HepG2 (cell line): ENCODE results near the gene PHKB. TPM values are rescaled to one million over a fixed set of nuclear protein-coding genes. Genes with fewer than 3 reads are reported as not detected.
A peak's percentile ranks its signal among the peaks of the same experiment; 100 is the strongest.

Experiments used
- ARID2 ChIP-seq: sonication (generic); formaldehyde crosslinking; IDR thresholded peaks from 2 replicates; pipeline ENCODE4 v1.8.1; 2022; ENCODE audit warnings: mild to moderate bottlenecking, missing genetic modification reagents, borderline replicate concordance
- HNF4A ChIP-seq: sonication (generic); formaldehyde crosslinking; IDR thresholded peaks from 2 replicates; pipeline ENCODE4 v1.4.0; 2020; ENCODE audit warnings: missing genetic modification reagents
- MED1 ChIP-seq: sonication (generic); formaldehyde crosslinking; IDR thresholded peaks from 2 replicates; pipeline ENCODE4 v1.4.0; 2020; ENCODE audit warnings: missing genetic modification reagents
- MTA1 ChIP-seq: sonication (generic); formaldehyde crosslinking; IDR thresholded peaks from 2 replicates; pipeline ENCODE4 v1.4.0; 2020; ENCODE audit warnings: missing genetic modification reagents, mild to moderate bottlenecking, borderline replicate concordance
- PAXIP1 ChIP-seq: sonication (generic); formaldehyde crosslinking; conservative IDR thresholded peaks from 2 replicates; pipeline ENCODE4 v1.4.0; 2020; ENCODE audit warnings: mild to moderate bottlenecking, missing genetic modification reagents, moderate library complexity
- TAF1 ChIP-seq: sonication (generic); formaldehyde crosslinking; IDR thresholded peaks from 2 replicates; pipeline ENCODE4 v1.4.0; 2020; ENCODE audit warnings: missing genetic modification reagents
- ZNF672 ChIP-seq: sonication (generic); formaldehyde crosslinking; IDR thresholded peaks from 2 replicates; pipeline ENCODE4 v1.8.1; 2022; ENCODE audit warnings: missing genetic modification reagents
- polyA plus RNA-seq, 8 experiments: library from polyadenylated mRNA; depleted of rRNA in 3 of 8; stranded (reverse) in 7 of 8; unstranded in 1 of 8; fragments of >200 nt; fragmentation: Illumina TruSeq in 4 of 8; extraction: Trizol in 4 of 8; gene quantifications; 2 replicates each; pipeline versions ENCODE4 v1.2.1 to v1.2.3, GENCODE V29; 2011 to 2016; ENCODE audit warnings: low read depth in 4 of 8, missing spikeins in 1 of 8, mixed read lengths in 1 of 8; ENCODE audit not compliant: insufficient read depth in 1 of 8
- total RNA-seq, 5 experiments: library from RNA; depleted of rRNA; stranded (reverse); fragments of >200 nt; fragmentation: Illumina TruSeq; extraction: Trizol; gene quantifications; 2 replicates each; pipeline ENCODE4 v1.2.3, GENCODE V29; 2016; ENCODE audit warnings: low read depth in 1 of 5
- TF ChIP-seq, protein P1 (sequence below): sonication (generic); formaldehyde crosslinking; IDR thresholded peaks from one replicate; pipeline ENCODE4 v1.5.1; 2020; ENCODE audit warnings: mild to moderate bottlenecking, missing genetic modification reagents; ENCODE audit errors: not compliant biosample characterization
- TF ChIP-seq, protein P2 (sequence below): sonication (generic); formaldehyde crosslinking; IDR thresholded peaks from 2 replicates; pipeline ENCODE4 v1.4.0; 2020; ENCODE audit warnings: missing genetic modification reagents
- TF ChIP-seq, protein P3 (sequence below): sonication (generic); formaldehyde crosslinking; IDR thresholded peaks from 2 replicates; pipeline ENCODE4 v1.4.0; 2020; ENCODE audit warnings: missing genetic modification reagents

Gene PHKB
- total and polyA plus RNA-seq, 2 of the 13 experiments (the other 11 are each of a cell fraction or from before 2014, with no cell fraction given), result 66.0 to 80.8 TPM

GRCh38 chr16:47553853-47554564 lies 92.9 kb downstream of the PHKB start (continued):
- TF ChIP-seq, protein P1, sequence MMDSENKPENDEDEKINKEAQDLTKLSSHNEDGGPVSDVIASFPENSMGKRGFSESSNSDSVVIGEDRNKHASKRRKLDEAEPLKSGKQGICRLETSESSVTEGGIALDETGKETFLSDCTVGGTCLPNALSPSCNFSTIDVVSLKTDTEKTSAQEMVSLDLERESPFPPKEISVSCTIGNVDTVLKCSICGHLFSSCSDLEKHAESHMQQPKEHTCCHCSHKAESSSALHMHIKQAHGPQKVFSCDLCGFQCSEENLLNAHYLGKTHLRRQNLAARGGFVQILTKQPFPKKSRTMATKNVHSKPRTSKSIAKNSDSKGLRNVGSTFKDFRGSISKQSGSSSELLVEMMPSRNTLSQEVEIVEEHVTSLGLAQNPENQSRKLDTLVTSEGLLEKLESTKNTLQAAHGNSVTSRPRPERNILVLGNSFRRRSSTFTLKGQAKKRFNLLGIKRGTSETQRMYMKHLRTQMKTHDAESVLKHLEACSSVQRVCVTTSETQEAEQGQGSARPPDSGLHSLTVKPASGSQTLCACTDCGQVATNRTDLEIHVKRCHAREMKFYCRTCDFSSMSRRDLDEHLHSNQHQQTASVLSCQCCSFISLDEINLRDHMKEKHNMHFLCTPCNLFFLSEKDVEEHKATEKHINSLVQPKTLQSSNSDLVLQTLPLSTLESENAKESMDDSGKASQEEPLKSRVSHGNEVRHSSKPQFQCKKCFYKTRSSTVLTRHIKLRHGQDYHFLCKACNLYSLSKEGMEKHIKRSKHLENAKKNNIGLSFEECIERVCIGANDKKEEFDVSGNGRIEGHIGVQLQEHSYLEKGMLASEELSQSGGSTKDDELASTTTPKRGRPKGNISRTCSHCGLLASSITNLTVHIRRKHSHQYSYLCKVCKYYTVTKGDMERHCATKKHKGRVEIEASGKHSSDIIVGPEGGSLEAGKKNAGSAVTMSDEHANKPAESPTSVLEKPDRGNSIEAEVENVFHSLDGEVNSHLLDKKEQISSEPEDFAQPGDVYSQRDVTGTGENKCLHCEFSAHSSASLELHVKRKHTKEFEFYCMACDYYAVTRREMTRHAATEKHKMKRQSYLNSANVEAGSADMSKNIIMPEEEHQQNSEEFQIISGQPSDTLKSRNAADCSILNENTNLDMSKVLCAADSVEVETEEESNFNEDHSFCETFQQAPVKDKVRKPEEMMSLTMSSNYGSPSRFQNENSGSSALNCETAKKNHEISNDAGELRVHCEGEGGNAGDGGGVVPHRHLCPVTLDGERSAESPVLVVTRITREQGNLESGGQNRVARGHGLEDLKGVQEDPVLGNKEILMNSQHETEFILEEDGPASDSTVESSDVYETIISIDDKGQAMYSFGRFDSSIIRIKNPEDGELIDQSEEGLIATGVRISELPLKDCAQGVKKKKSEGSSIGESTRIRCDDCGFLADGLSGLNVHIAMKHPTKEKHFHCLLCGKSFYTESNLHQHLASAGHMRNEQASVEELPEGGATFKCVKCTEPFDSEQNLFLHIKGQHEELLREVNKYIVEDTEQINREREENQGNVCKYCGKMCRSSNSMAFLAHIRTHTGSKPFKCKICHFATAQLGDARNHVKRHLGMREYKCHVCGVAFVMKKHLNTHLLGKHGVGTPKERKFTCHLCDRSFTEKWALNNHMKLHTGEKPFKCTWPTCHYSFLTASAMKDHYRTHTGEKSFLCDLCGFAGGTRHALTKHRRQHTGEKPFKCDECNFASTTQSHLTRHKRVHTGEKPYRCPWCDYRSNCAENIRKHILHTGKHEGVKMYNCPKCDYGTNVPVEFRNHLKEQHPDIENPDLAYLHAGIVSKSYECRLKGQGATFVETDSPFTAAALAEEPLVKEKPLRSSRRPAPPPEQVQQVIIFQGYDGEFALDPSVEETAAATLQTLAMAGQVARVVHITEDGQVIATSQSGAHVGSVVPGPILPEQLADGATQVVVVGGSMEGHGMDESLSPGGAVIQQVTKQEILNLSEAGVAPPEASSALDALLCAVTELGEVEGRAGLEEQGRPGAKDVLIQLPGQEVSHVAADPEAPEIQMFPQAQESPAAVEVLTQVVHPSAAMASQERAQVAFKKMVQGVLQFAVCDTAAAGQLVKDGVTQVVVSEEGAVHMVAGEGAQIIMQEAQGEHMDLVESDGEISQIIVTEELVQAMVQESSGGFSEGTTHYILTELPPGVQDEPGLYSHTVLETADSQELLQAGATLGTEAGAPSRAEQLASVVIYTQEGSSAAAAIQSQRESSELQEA, result no peak
- TF ChIP-seq PAXIP1 (peak; percentile 81), TAF1 (CRISPR knock-in tag) (no peak), HNF4A (CRISPR knock-in tag) (peak; percentile 78), ZNF672 (no peak), MED1 (0 out of 2 replicates have a peak, but pooled peaks have one; percentile 68), ARID2 (CRISPR knock-in tag) (no peak), MTA1 (peak; percentile 54; the same call in 1 of the 2 replicates)
- TF ChIP-seq, protein P2, sequence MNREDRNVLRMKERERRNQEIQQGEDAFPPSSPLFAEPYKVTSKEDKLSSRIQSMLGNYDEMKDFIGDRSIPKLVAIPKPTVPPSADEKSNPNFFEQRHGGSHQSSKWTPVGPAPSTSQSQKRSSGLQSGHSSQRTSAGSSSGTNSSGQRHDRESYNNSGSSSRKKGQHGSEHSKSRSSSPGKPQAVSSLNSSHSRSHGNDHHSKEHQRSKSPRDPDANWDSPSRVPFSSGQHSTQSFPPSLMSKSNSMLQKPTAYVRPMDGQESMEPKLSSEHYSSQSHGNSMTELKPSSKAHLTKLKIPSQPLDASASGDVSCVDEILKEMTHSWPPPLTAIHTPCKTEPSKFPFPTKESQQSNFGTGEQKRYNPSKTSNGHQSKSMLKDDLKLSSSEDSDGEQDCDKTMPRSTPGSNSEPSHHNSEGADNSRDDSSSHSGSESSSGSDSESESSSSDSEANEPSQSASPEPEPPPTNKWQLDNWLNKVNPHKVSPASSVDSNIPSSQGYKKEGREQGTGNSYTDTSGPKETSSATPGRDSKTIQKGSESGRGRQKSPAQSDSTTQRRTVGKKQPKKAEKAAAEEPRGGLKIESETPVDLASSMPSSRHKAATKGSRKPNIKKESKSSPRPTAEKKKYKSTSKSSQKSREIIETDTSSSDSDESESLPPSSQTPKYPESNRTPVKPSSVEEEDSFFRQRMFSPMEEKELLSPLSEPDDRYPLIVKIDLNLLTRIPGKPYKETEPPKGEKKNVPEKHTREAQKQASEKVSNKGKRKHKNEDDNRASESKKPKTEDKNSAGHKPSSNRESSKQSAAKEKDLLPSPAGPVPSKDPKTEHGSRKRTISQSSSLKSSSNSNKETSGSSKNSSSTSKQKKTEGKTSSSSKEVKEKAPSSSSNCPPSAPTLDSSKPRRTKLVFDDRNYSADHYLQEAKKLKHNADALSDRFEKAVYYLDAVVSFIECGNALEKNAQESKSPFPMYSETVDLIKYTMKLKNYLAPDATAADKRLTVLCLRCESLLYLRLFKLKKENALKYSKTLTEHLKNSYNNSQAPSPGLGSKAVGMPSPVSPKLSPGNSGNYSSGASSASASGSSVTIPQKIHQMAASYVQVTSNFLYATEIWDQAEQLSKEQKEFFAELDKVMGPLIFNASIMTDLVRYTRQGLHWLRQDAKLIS (CRISPR knock-in tag), result no peak
- TF ChIP-seq, protein P3, sequence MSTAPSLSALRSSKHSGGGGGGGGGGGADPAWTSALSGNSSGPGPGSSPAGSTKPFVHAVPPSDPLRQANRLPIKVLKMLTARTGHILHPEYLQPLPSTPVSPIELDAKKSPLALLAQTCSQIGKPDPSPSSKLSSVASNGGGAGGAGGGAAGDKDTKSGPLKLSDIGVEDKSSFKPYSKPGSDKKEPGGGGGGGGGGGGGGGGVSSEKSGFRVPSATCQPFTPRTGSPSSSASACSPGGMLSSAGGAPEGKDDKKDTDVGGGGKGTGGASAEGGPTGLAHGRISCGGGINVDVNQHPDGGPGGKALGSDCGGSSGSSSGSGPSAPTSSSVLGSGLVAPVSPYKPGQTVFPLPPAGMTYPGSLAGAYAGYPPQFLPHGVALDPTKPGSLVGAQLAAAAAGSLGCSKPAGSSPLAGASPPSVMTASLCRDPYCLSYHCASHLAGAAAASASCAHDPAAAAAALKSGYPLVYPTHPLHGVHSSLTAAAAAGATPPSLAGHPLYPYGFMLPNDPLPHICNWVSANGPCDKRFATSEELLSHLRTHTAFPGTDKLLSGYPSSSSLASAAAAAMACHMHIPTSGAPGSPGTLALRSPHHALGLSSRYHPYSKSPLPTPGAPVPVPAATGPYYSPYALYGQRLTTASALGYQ (CRISPR knock-in tag), result 0 out of 2 replicates have a peak, but pooled peaks have one; percentile 20
